HG02885 (cell line): ENCODE measurements around the gene NF2.
"Not testable (repeated sequence)": the region's sequence is repeated elsewhere in the genome, so short reads cannot be mapped to it uniquely, and the experiment has no call there.

ENCODE experiments used
- ATAC-seq: cut with Tn5 transposase; IDR thresholded peaks from one replicate; pipeline ENCODE4 v1.9.1; 2021; ENCODE audit warnings: mild to moderate bottlenecking; ENCODE audit not compliant: unreplicated experiment, poor library complexity

NF2 gene

GRCh38 chr22:29594447-29594846, 9.0 kb upstream of the NF2 start:
- not testable (repeated sequence) for ATAC-seq

- no peak for ATAC-seq
Measured at GRCh38 chr22:29596408-29596807, 7.0 kb upstream of the NF2 start.

- not testable (repeated sequence) for ATAC-seq
Measured at GRCh38 chr22:29597871-29598683, 5.4 kb upstream of the NF2 start.

- ATAC-seq = no peak
Measured at GRCh38 chr22:29598684-29599020, 4.8 kb upstream of the NF2 start.

GRCh38 chr22:29604076-29604360, 585 bp downstream of the NF2 start:
- ATAC-seq = no peak

- ATAC-seq = no peak
Measured at GRCh38 chr22:29605527-29605850, 2.1 kb downstream of the NF2 start.

GRCh38 chr22:29606320-29606719, 2.9 kb downstream of the NF2 start:
- no peak for ATAC-seq

- ATAC-seq = no peak
Measured at GRCh38 chr22:29607426-29607825, 4.0 kb downstream of the NF2 start.

GRCh38 chr22:29609139-29609538, 5.7 kb downstream of the NF2 start:
- no peak for ATAC-seq

- no peak for ATAC-seq
Measured at GRCh38 chr22:29610780-29611179, 7.3 kb downstream of the NF2 start.

GRCh38 chr22:29615705-29616327, 12.4 kb downstream of the NF2 start:
- no peak for ATAC-seq

GRCh38 chr22:29617922-29618629, 14.6 kb downstream of the NF2 start:
- ATAC-seq = no peak

- ATAC-seq = no peak
Measured at GRCh38 chr22:29621761-29622526, 18.5 kb downstream of the NF2 start.

- no peak for ATAC-seq
Measured at GRCh38 chr22:29623059-29623458, 19.6 kb downstream of the NF2 start.

- no peak for ATAC-seq
Measured at GRCh38 chr22:29623553-29624169, 20.2 kb downstream of the NF2 start.

- no peak for ATAC-seq
Measured at GRCh38 chr22:29625090-29625825, 21.8 kb downstream of the NF2 start.

- ATAC-seq = no peak
Measured at GRCh38 chr22:29626497-29627195, 23.2 kb downstream of the NF2 start.

GRCh38 chr22:29627196-29627535, 23.7 kb downstream of the NF2 start:
- no peak for ATAC-seq
